ENCODE results near the gene ANKRD17. TPM values are rescaled to one million over a fixed set of nuclear protein-coding genes. Genes with fewer than 3 reads are reported as not detected.
"Not testable (repeated sequence)": the region's sequence is repeated elsewhere in the genome, so short reads cannot be mapped to it uniquely, and the experiment has no call there.

The ANKRD17 gene
- total RNA-seq, result 53.5 and 80.7 TPM in 2 replicates

- no peak for TF ChIP-seq CTCF (IDR thresholded peaks at IDR 0.05; ENCODE audit: insufficient read depth, low read depth, low read length)
- peak within 1 kb of the TSS; percentile 99 for H3K4me3 ChIP-seq (ENCODE audit: low read depth, low read length)
- DNase-seq (ENCODE audit: low read depth), result peak; percentile 96
Measured at GRCh38 chr4:73258686-73259570, at the start of gene ANKRD17. Gene ANKRD17 (minus strand): TSS chr4:73258798. CDS start chr4:73258668, 130 bp downstream.

GRCh38 chr4:73308286-73308685 is 49.7 kb upstream of the ANKRD17 start:
- H3K4me3 ChIP-seq (ENCODE audit: low read depth, low read length), result no peak overlapping the region
- peak; percentile 50 for TF ChIP-seq CTCF (IDR thresholded peaks at IDR 0.05; ENCODE audit: insufficient read depth, low read depth, low read length)
- peak; percentile 36 for DNase-seq (ENCODE audit: low read depth)

GRCh38 chr4:73303711-73304110 is 45.1 kb upstream of the ANKRD17 start:
- TF ChIP-seq CTCF (IDR thresholded peaks at IDR 0.05; ENCODE audit: insufficient read depth, low read depth, low read length), result no peak
- no peak for DNase-seq (ENCODE audit: low read depth)
- no peak overlapping the region for H3K4me3 ChIP-seq (ENCODE audit: low read depth, low read length)

GRCh38 chr4:73299548-73300280 is 41.1 kb upstream of the ANKRD17 start:
- no peak for DNase-seq (ENCODE audit: low read depth)
- H3K4me3 ChIP-seq (ENCODE audit: low read depth, low read length), result no peak overlapping the region
- no peak for TF ChIP-seq CTCF (IDR thresholded peaks at IDR 0.05; ENCODE audit: insufficient read depth, low read depth, low read length)

- not testable (repeated sequence) for H3K4me3 ChIP-seq (ENCODE audit: low read depth, low read length); DNase-seq (ENCODE audit: low read depth)
Measured at GRCh38 chr4:73292661-73293060, 34.1 kb upstream of the ANKRD17 start.

- no peak for DNase-seq (ENCODE audit: low read depth)
- H3K4me3 ChIP-seq (ENCODE audit: low read depth, low read length), result no peak overlapping the region
- no peak for TF ChIP-seq CTCF (IDR thresholded peaks at IDR 0.05; ENCODE audit: insufficient read depth, low read depth, low read length)
Measured at GRCh38 chr4:73281982-73282381, 23.4 kb upstream of the ANKRD17 start.

GRCh38 chr4:73281396-73281795 is 22.8 kb upstream of the ANKRD17 start:
- DNase-seq (ENCODE audit: low read depth), result no peak
- TF ChIP-seq CTCF (IDR thresholded peaks at IDR 0.05; ENCODE audit: insufficient read depth, low read depth, low read length), result no peak
- H3K4me3 ChIP-seq (ENCODE audit: low read depth, low read length), result no peak overlapping the region
